HepG2 (cell line): ENCODE data around the gene FAAP100. TPM values are rescaled to one million over a fixed set of nuclear protein-coding genes. Genes with fewer than 3 reads are reported as not detected.

Experiments used
- MED1 ChIP-seq: sonication (generic); formaldehyde crosslinking; IDR thresholded peaks from 2 replicates; pipeline ENCODE4 v1.4.0; 2020; ENCODE audit warnings: missing genetic modification reagents
- NRL ChIP-seq: sonication (generic); formaldehyde crosslinking; IDR thresholded peaks from 2 replicates; pipeline ENCODE4 v1.5.0; 2020; ENCODE audit warnings: missing genetic modification reagents, mild to moderate bottlenecking, moderate library complexity, borderline replicate concordance
- SMC3 ChIP-seq: IDR thresholded peaks from 2 replicates; pipeline ENCODE4 v1.6.1; 2011; ENCODE audit warnings: low read length, improper control_type of control experiment
- TBX2 ChIP-seq: sonication (generic); formaldehyde crosslinking; IDR thresholded peaks from 2 replicates; pipeline ENCODE4 v1.5.0; 2020; ENCODE audit warnings: missing genetic modification reagents, mild to moderate bottlenecking, borderline replicate concordance
- ZBTB20 ChIP-seq: sonication (generic); formaldehyde crosslinking; IDR thresholded peaks from 2 replicates; pipeline ENCODE4 v1.8.1; 2023; ENCODE audit warnings: missing genetic modification reagents, low read depth, mild to moderate bottlenecking, borderline replicate concordance
- ZNF468 ChIP-seq: sonication (generic); formaldehyde crosslinking; IDR thresholded peaks from 2 replicates; pipeline ENCODE4 v1.8.0; 2022; ENCODE audit warnings: mild to moderate bottlenecking, moderate library complexity, missing genetic modification reagents
- ZNF543 ChIP-seq: sonication (generic); formaldehyde crosslinking; IDR thresholded peaks from 2 replicates; pipeline ENCODE4 v1.4.0; 2020; ENCODE audit warnings: mild to moderate bottlenecking, missing genetic modification reagents
- ZNF556 ChIP-seq: sonication (generic); formaldehyde crosslinking; IDR thresholded peaks from 2 replicates; pipeline ENCODE4 v1.4.0; 2020; ENCODE audit warnings: mild to moderate bottlenecking, missing genetic modification reagents, borderline replicate concordance
- polyA plus RNA-seq, 8 experiments: library from polyadenylated mRNA; depleted of rRNA in 3 of 8; stranded (reverse) in 7 of 8; unstranded in 1 of 8; fragments of >200 nt; fragmentation: Illumina TruSeq in 4 of 8; extraction: Trizol in 4 of 8; gene quantifications; 2 replicates each; pipeline versions ENCODE4 v1.2.1 to v1.2.3, GENCODE V29; 2011 to 2016; ENCODE audit warnings: low read depth in 4 of 8, missing spikeins in 1 of 8, mixed read lengths in 1 of 8; ENCODE audit not compliant: insufficient read depth in 1 of 8
- total RNA-seq, 5 experiments: library from RNA; depleted of rRNA; stranded (reverse); fragments of >200 nt; fragmentation: Illumina TruSeq; extraction: Trizol; gene quantifications; 2 replicates each; pipeline ENCODE4 v1.2.3, GENCODE V29; 2016; ENCODE audit warnings: low read depth in 1 of 5
- TF ChIP-seq, protein P1 (sequence below): sonication (generic); formaldehyde crosslinking; IDR thresholded peaks from 2 replicates; pipeline ENCODE4 v1.4.0; 2020; ENCODE audit warnings: missing genetic modification reagents
- TF ChIP-seq, protein P2 (sequence below): sonication (generic); formaldehyde crosslinking; IDR thresholded peaks from 2 replicates; pipeline ENCODE4 v1.4.0; 2020; ENCODE audit warnings: mild to moderate bottlenecking, missing genetic modification reagents, borderline replicate concordance
- TF ChIP-seq, protein P3 (sequence below): IDR thresholded peaks from 2 replicates; pipeline ENCODE4 v1.6.1; 2016; ENCODE audit warnings: low read depth, borderline replicate concordance
- TF ChIP-seq, protein P4 (sequence below): sonication (generic); formaldehyde crosslinking; IDR thresholded peaks from 2 replicates; pipeline ENCODE4 v1.4.0; 2020; ENCODE audit warnings: missing genetic modification reagents, borderline replicate concordance
- TF ChIP-seq, protein P5 (sequence below): IDR thresholded peaks from 2 replicates; pipeline ENCODE4 v1.4.0; 2020; ENCODE audit warnings: mild to moderate bottlenecking, missing genetic modification reagents

Gene FAAP100
- total and polyA plus RNA-seq, 2 of the 13 experiments (the other 11 are each of a cell fraction or from before 2014, with no cell fraction given) = 7.6 to 20.8 TPM

DNA sequence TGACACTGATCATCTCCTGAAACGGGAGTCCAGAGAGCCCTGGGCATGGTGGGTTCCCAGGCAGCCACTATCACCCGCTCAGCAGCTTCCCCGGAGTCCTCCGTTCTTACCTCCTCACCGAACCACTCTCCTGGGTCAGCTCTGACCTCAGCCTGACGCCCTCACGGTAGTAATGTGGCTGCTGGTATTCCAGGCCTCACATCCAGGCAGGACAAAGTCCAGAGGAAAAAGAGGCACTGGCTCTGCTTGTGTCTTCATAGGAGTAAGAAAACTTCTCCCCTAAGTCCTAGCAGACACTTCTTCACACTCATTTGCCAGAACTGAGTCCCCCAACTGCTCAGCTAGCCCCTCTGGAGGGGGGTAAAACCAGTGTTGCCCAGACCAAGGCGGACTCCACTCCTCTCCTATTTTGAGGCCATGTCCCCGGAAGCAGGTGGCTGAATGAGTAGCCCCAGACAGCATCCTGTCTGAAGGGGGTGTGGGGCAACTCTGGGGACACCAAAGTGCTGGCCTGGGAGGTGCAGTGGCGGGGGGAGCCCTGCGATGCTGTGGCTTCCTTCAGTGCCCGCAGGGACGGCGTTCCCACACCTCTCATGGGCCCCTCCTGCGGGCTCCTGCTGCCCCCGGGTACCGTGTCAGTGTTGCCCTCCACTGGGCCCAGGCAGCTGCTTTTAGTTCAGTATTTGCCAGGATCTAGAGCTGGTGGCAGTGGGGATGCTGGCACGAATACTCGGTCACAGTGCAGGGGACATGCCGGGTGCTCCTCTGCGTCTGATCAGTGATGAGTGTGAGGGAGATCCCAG is 18.6 kb downstream of the FAAP100 start (continued):
- TF ChIP-seq, protein P1, sequence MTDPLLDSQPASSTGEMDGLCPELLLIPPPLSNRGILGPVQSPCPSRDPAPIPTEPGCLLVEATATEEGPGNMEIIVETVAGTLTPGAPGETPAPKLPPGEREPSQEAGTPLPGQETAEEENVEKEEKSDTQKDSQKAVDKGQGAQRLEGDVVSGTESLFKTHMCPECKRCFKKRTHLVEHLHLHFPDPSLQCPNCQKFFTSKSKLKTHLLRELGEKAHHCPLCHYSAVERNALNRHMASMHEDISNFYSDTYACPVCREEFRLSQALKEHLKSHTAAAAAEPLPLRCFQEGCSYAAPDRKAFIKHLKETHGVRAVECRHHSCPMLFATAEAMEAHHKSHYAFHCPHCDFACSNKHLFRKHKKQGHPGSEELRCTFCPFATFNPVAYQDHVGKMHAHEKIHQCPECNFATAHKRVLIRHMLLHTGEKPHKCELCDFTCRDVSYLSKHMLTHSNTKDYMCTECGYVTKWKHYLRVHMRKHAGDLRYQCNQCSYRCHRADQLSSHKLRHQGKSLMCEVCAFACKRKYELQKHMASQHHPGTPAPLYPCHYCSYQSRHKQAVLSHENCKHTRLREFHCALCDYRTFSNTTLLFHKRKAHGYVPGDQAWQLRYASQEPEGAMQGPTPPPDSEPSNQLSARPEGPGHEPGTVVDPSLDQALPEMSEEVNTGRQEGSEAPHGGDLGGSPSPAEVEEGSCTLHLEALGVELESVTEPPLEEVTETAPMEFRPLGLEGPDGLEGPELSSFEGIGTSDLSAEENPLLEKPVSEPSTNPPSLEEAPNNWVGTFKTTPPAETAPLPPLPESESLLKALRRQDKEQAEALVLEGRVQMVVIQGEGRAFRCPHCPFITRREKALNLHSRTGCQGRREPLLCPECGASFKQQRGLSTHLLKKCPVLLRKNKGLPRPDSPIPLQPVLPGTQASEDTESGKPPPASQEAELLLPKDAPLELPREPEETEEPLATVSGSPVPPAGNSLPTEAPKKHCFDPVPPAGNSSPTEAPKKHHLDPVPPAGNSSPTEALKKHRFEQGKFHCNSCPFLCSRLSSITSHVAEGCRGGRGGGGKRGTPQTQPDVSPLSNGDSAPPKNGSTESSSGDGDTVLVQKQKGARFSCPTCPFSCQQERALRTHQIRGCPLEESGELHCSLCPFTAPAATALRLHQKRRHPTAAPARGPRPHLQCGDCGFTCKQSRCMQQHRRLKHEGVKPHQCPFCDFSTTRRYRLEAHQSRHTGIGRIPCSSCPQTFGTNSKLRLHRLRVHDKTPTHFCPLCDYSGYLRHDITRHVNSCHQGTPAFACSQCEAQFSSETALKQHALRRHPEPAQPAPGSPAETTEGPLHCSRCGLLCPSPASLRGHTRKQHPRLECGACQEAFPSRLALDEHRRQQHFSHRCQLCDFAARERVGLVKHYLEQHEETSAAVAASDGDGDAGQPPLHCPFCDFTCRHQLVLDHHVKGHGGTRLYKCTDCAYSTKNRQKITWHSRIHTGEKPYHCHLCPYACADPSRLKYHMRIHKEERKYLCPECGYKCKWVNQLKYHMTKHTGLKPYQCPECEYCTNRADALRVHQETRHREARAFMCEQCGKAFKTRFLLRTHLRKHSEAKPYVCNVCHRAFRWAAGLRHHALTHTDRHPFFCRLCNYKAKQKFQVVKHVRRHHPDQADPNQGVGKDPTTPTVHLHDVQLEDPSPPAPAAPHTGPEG (CRISPR knock-in tag) = no peak
- no peak for TF ChIP-seq ZNF556 (CRISPR knock-in tag)
- TF ChIP-seq NRL (CRISPR knock-in tag) = no peak
- no peak for TF ChIP-seq ZBTB20 (CRISPR knock-in tag)
- TF ChIP-seq, protein P2, sequence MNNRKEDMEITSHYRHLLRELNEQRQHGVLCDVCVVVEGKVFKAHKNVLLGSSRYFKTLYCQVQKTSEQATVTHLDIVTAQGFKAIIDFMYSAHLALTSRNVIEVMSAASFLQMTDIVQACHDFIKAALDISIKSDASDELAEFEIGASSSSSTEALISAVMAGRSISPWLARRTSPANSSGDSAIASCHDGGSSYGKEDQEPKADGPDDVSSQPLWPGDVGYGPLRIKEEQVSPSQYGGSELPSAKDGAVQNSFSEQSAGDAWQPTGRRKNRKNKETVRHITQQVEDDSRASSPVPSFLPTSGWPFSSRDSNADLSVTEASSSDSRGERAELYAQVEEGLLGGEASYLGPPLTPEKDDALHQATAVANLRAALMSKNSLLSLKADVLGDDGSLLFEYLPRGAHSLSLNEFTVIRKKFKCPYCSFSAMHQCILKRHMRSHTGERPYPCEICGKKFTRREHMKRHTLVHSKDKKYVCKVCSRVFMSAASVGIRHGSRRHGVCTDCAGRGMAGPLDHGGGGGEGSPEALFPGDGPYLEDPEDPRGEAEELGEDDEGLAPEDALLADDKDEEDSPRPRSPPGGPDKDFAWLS = no peak
- no peak for TF ChIP-seq ZNF543 (CRISPR knock-in tag)
- TF ChIP-seq, protein P3, sequence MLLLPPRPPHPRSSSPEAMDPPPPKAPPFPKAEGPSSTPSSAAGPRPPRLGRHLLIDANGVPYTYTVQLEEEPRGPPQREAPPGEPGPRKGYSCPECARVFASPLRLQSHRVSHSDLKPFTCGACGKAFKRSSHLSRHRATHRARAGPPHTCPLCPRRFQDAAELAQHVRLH (CRISPR knock-in tag) = no peak
- no peak for TF ChIP-seq MED1 (CRISPR knock-in tag)
- TF ChIP-seq, protein P4, sequence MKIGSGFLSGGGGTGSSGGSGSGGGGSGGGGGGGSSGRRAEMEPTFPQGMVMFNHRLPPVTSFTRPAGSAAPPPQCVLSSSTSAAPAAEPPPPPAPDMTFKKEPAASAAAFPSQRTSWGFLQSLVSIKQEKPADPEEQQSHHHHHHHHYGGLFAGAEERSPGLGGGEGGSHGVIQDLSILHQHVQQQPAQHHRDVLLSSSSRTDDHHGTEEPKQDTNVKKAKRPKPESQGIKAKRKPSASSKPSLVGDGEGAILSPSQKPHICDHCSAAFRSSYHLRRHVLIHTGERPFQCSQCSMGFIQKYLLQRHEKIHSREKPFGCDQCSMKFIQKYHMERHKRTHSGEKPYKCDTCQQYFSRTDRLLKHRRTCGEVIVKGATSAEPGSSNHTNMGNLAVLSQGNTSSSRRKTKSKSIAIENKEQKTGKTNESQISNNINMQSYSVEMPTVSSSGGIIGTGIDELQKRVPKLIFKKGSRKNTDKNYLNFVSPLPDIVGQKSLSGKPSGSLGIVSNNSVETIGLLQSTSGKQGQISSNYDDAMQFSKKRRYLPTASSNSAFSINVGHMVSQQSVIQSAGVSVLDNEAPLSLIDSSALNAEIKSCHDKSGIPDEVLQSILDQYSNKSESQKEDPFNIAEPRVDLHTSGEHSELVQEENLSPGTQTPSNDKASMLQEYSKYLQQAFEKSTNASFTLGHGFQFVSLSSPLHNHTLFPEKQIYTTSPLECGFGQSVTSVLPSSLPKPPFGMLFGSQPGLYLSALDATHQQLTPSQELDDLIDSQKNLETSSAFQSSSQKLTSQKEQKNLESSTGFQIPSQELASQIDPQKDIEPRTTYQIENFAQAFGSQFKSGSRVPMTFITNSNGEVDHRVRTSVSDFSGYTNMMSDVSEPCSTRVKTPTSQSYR (CRISPR knock-in tag) = no peak
- TF ChIP-seq SMC3 = no peak
- TF ChIP-seq, protein P5, sequence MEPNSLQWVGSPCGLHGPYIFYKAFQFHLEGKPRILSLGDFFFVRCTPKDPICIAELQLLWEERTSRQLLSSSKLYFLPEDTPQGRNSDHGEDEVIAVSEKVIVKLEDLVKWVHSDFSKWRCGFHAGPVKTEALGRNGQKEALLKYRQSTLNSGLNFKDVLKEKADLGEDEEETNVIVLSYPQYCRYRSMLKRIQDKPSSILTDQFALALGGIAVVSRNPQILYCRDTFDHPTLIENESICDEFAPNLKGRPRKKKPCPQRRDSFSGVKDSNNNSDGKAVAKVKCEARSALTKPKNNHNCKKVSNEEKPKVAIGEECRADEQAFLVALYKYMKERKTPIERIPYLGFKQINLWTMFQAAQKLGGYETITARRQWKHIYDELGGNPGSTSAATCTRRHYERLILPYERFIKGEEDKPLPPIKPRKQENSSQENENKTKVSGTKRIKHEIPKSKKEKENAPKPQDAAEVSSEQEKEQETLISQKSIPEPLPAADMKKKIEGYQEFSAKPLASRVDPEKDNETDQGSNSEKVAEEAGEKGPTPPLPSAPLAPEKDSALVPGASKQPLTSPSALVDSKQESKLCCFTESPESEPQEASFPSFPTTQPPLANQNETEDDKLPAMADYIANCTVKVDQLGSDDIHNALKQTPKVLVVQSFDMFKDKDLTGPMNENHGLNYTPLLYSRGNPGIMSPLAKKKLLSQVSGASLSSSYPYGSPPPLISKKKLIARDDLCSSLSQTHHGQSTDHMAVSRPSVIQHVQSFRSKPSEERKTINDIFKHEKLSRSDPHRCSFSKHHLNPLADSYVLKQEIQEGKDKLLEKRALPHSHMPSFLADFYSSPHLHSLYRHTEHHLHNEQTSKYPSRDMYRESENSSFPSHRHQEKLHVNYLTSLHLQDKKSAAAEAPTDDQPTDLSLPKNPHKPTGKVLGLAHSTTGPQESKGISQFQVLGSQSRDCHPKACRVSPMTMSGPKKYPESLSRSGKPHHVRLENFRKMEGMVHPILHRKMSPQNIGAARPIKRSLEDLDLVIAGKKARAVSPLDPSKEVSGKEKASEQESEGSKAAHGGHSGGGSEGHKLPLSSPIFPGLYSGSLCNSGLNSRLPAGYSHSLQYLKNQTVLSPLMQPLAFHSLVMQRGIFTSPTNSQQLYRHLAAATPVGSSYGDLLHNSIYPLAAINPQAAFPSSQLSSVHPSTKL (CRISPR knock-in tag) = no peak
- no peak for TF ChIP-seq TBX2 (CRISPR knock-in tag)
- no peak for TF ChIP-seq ZNF468 (CRISPR knock-in tag)
